ENCODE results near the gene CNTD1. TPM values are rescaled to one million over a fixed set of nuclear protein-coding genes. Genes with fewer than 3 reads are reported as not detected.

Gene CNTD1
- total RNA-seq, 2 experiments from 2014 or later = not detected

DNA sequence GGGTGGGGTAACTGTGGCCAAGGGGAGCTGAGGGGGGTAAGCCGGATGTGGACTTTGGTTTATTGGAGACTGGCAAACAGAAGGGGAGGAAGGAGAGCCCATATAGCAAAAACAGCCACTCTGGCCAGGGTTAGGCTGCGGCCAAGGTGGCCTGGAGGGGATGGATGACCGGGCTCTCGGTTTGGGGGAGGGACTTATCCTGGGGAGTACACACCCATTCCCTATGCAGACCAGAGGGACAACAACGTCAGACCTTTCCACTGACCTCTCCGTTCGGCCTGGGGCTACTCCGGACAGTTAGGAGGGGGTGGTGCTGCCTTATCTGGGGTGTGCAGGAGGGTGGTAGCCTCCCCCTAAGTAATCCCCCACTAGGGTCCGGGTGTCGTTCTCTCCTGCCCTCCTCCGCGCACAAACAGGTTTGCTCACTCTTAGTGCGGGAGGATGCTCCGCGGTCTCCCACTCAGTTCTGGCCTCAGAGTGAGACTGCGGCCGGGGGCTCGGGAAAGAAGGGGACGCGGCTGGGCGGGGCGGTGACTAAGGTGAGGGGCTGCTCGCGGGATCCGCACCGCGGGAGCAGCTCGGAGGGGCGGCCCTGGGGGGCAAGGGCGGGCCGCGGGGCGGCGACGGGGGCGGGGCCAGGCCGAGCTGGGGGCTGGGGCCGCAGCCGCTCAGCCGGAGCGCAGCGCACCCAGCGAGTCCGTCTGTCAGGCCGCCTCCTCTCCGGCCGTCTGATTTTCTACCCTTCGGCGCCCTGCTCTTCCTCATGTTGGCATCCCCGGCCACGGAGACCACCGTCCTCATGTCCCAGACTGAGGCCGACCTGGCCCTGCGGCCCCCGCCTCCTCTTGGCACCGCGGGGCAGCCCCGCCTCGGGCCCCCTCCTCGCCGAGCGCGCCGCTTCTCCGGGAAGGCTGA, 18.5 kb upstream of the CNTD1 start, which contains the start of gene WNK4:
TSS of gene WNK4 (plus strand) at position 675 of the 915 bp plus-strand sequence. CDS start at position 764, 89 bp downstream.
- intact Hi-C loops (cut with DNase I, micrococcal nuclease) = no loop called here
- Mint-ChIP-seq H3K4me1 (peaks cover 18% of the 10 kb centered on the region), H3K27me3 (peaks cover 32% of the 10 kb centered on the region), H3K9me3 (ENCODE audit: low read depth) (no peaks in the 10 kb centered on the region), H3K36me3 (ENCODE audit: low read depth) (peaks cover 26% of the 10 kb centered on the region), H3K4me3 (no peak within 1 kb of the TSS), H3K27ac (no peak within 1 kb of the TSS)
- peak; percentile 25 for ATAC-seq
- DNase-seq = no peak
- CTCF ChIA-PET = no interaction called here
- POLR2A ChIA-PET = interaction anchor here (0.5 kb wide), 1 partner anchor 178 kb away, joined by 4 read pairs; no protein-coding TSS in a partner anchor

DNA sequence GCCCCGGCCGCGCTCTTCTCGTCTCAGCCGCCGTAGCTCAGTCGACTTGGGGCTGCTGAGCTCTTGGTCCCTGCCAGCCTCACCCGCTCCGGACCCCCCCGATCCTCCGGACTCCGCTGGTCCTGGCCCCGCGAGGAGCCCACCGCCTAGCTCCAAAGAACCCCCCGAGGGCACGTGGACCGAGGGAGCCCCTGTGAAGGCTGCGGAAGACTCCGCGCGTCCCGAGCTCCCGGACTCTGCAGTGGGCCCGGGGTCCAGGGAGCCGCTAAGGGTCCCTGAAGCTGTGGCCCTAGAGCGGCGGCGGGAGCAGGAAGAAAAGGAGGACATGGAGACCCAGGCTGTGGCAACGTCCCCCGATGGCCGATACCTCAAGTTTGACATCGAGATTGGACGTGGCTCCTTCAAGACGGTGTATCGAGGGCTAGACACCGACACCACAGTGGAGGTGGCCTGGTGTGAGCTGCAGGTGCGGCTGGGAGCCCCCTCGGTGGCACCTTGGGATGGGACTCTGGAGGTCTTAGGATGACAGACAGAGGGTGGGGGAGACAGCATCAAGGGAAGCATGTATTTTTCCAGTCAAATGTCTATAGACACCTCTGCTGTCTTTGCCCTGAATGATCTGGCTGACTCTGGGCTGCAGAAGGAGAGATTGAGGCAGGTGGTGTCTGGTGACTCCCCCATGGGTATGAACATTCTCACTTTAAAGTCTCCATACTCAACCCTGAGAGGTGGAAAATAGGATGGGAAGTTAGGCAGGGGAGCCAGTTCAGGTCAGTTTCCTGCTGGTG, 17.6 kb upstream of the CNTD1 start:
- no peak for DNase-seq
- H3K27me3 Mint-ChIP-seq = peaks cover 39% of the 10 kb centered on the region
- POLR2A ChIA-PET = interaction anchor here (0.5 to 1.0 kb wide), 2 partner anchors 8 to 177 kb away, joined by 3 to 4 read pairs; partner anchors contain the start of gene VPS25
- peaks cover 22% of the 10 kb centered on the region for H3K4me1 Mint-ChIP-seq
- H3K4me3 Mint-ChIP-seq = no peak overlapping the region
- no peaks in the 10 kb centered on the region for H3K9me3 Mint-ChIP-seq (ENCODE audit: low read depth)
- no peak overlapping the region for H3K27ac Mint-ChIP-seq
- intact Hi-C loops (cut with DNase I, micrococcal nuclease) = no loop called here
- H3K36me3 Mint-ChIP-seq (ENCODE audit: low read depth) = peaks cover 20% of the 10 kb centered on the region
- no peak for ATAC-seq
- CTCF ChIA-PET = no interaction called here

- Mint-ChIP-seq H3K27ac (no peak overlapping the region), H3K4me1 (peaks cover 22% of the 10 kb centered on the region), H3K27me3 (peaks cover 42% of the 10 kb centered on the region), H3K4me3 (no peak overlapping the region), H3K9me3 (ENCODE audit: low read depth) (no peaks in the 10 kb centered on the region), H3K36me3 (ENCODE audit: low read depth) (peaks cover 18% of the 10 kb centered on the region)
- ChIA-PET CTCF (no interaction called here), POLR2A (interaction anchor here (1.0 kb wide), 1 partner anchor 8 kb away, joined by 3 read pairs; the partner anchor contains the start of gene VPS25)
- DNase-seq (no peak), ATAC-seq (no peak)
- intact Hi-C loops (cut with DNase I, micrococcal nuclease) = no loop called here
These were observed 17.0 kb upstream of the CNTD1 start for GRCh38 chr17:42781639-42782165.

DNA sequence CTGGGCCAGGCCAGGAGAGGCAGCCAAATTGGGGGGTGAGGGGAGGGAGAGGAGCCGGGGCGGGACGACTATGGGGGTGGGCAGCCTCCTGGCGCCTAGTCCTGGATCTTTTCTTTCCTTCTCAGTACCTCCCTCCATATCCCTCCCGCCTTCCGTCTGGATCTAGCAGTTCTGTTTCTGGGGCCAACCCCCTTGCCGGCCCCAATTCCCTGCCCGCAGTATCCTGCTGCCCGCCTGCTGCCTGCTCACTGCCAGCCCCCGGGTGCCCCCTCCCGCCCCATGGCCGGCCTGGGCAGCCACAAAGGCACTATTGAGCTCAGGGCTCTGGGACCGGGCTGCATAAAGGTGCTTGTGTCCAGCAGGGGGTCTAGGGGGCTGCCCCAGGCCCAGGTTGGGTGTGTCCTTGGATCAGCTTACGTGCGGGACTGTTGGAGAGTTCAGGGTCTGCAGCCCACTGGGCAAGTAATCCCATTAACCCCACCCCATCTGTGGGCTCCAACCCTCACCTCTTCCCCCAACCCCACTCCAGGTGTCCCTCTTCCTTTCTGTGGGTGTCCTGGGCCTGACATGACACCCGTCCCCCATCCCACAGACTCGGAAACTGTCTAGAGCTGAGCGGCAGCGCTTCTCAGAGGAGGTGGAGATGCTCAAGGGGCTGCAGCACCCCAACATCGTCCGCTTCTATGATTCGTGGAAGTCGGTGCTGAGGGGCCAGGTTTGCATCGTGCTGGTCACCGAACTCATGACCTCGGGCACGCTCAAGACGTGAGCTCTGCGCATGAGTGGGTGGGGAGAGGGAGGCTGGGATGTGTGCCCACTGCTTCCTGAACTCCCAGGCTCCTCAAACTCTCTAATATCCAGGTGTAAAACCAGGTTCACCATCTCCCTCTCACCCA, 16.2 kb upstream of the CNTD1 start:
- CTCF ChIA-PET = interaction anchor here (0.7 kb wide), 1 partner anchor 330 kb away, joined by 3 read pairs; no protein-coding TSS in a partner anchor
- H3K4me1 Mint-ChIP-seq = peaks cover 22% of the 10 kb centered on the region
- H3K4me3 Mint-ChIP-seq = no peak overlapping the region
- no peaks in the 10 kb centered on the region for H3K9me3 Mint-ChIP-seq (ENCODE audit: low read depth)
- POLR2A ChIA-PET = interaction anchor here (1.0 kb wide), 1 partner anchor 9 kb away, joined by 3 read pairs; the partner anchor contains the start of gene VPS25
- peaks cover 15% of the 10 kb centered on the region for H3K36me3 Mint-ChIP-seq (ENCODE audit: low read depth)
- H3K27ac Mint-ChIP-seq = no peak overlapping the region
- H3K27me3 Mint-ChIP-seq = peaks cover 48% of the 10 kb centered on the region
- intact Hi-C loops (cut with DNase I, micrococcal nuclease) = no loop called here
- ATAC-seq = no peak
- no peak for DNase-seq

GRCh38 chr17:42783062-42783790, 15.4 kb upstream of the CNTD1 start:
- peaks cover 22% of the 10 kb centered on the region for H3K4me1 Mint-ChIP-seq
- ATAC-seq (no peak), DNase-seq (no peak)
- H3K27ac Mint-ChIP-seq = no peak overlapping the region
- H3K4me3 Mint-ChIP-seq = no peak overlapping the region
- POLR2A ChIA-PET = no interaction called here
- peaks cover 10% of the 10 kb centered on the region for H3K36me3 Mint-ChIP-seq (ENCODE audit: low read depth)
- no peaks in the 10 kb centered on the region for H3K9me3 Mint-ChIP-seq (ENCODE audit: low read depth)
- peaks cover 51% of the 10 kb centered on the region for H3K27me3 Mint-ChIP-seq
- CTCF ChIA-PET = interaction anchor here (0.7 to 0.8 kb wide), 2 partner anchors 329 to 416 kb away, joined by 3 to 4 read pairs; no protein-coding TSS in a partner anchor
- intact Hi-C loops (cut with DNase I, micrococcal nuclease) = no loop called here

GRCh38 chr17:42783791-42784138, 14.9 kb upstream of the CNTD1 start:
- peaks cover 22% of the 10 kb centered on the region for H3K4me1 Mint-ChIP-seq
- peaks cover 51% of the 10 kb centered on the region for H3K27me3 Mint-ChIP-seq
- POLR2A ChIA-PET = no interaction called here
- intact Hi-C loops (cut with DNase I, micrococcal nuclease) = no loop called here
- H3K36me3 Mint-ChIP-seq (ENCODE audit: low read depth) = peaks cover 10% of the 10 kb centered on the region
- H3K27ac Mint-ChIP-seq = no peak overlapping the region
- ATAC-seq (no peak), DNase-seq (no peak)
- CTCF ChIA-PET = interaction anchor here (0.8 kb wide), 1 partner anchor 415 kb away, joined by 4 read pairs; no protein-coding TSS in a partner anchor
- H3K9me3 Mint-ChIP-seq (ENCODE audit: low read depth) = no peaks in the 10 kb centered on the region
- H3K4me3 Mint-ChIP-seq = no peak overlapping the region

GRCh38 chr17:42784409-42784808, 14.3 kb upstream of the CNTD1 start:
- no peak overlapping the region for H3K4me3 Mint-ChIP-seq
- ChIA-PET POLR2A (no interaction called here), CTCF (no interaction called here)
- H3K4me1 Mint-ChIP-seq = peaks cover 22% of the 10 kb centered on the region
- H3K27me3 Mint-ChIP-seq = peaks cover 54% of the 10 kb centered on the region
- no peak for DNase-seq
- H3K9me3 Mint-ChIP-seq (ENCODE audit: low read depth) = no peaks in the 10 kb centered on the region
- ATAC-seq = no peak
- intact Hi-C loops (cut with DNase I, micrococcal nuclease) = no loop called here
- H3K36me3 Mint-ChIP-seq (ENCODE audit: low read depth) = peaks cover 5% of the 10 kb centered on the region
- no peak overlapping the region for H3K27ac Mint-ChIP-seq

- Mint-ChIP-seq H3K9me3 (ENCODE audit: low read depth) (no peaks in the 10 kb centered on the region), H3K27me3 (peaks cover 54% of the 10 kb centered on the region), H3K36me3 (ENCODE audit: low read depth) (no peaks in the 10 kb centered on the region), H3K27ac (no peak overlapping the region), H3K4me1 (peaks cover 19% of the 10 kb centered on the region), H3K4me3 (no peak overlapping the region)
- peak; percentile 34 for DNase-seq
- CTCF ChIA-PET = interaction anchor here (1.7 kb wide), 1 partner anchor 13 kb away, joined by 4 read pairs; the partner anchor contains the start of genes CNTD1 and COA3
- intact Hi-C loops (cut with DNase I, micrococcal nuclease) = no loop called here
- no peak for ATAC-seq
- POLR2A ChIA-PET = no interaction called here
These were observed 13.7 kb upstream of the CNTD1 start for GRCh38 chr17:42784811-42785592.

DNA sequence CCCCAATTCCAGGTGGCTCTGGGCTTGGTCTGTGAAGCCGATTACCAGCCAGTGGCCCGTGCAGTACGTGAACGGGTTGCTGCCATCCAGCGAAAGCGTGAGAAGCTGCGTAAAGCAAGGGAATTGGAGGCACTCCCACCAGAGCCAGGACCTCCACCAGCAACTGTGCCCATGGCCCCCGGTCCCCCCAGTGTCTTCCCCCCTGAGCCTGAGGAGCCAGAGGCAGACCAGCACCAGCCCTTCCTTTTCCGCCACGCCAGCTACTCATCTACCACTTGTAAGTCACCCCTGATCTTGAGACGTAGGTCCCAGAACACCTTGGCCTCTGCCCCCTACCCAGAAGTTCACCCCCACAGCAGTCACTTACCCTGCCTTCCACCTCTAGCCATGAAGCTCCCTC, 11.4 kb upstream of the CNTD1 start:
- no peak for DNase-seq
- CTCF ChIA-PET = interaction anchor here (0.8 to 1.7 kb wide), 2 partner anchors 11 to 107 kb away, joined by 3 to 4 read pairs; partner anchors contain the start of genes CNTD1 and COA3
- no peak overlapping the region for H3K4me3 Mint-ChIP-seq
- peaks cover 46% of the 10 kb centered on the region for H3K27me3 Mint-ChIP-seq
- intact Hi-C loops (cut with DNase I, micrococcal nuclease) = no loop called here
- POLR2A ChIA-PET = interaction anchor here (0.6 kb wide), 1 partner anchor 12 kb away, joined by 3 read pairs; no protein-coding TSS in a partner anchor
- H3K36me3 Mint-ChIP-seq (ENCODE audit: low read depth) = no peaks in the 10 kb centered on the region
- no peaks in the 10 kb centered on the region for H3K9me3 Mint-ChIP-seq (ENCODE audit: low read depth)
- no peak for ATAC-seq
- no peak overlapping the region for H3K27ac Mint-ChIP-seq
- H3K4me1 Mint-ChIP-seq = peaks cover 19% of the 10 kb centered on the region

Measured in activated CD4-positive, alpha-beta T cell treated with anti-CD3 and anti-CD28 coated beads for 36 hours (primary cell).